H1 (cell line): ENCODE data around the gene TMEM178B. TPM values are rescaled to one million over a fixed set of nuclear protein-coding genes. Genes with fewer than 3 reads are reported as not detected.

Experiments used
- CTCF ChIA-PET: fragments of 300-600 bp; sonication (Branson Sonifier 250); formaldehyde crosslinking; loops from one replicate; lab custom pipeline; 2021; ENCODE audit not compliant: partially characterized antibody; lab: Charles Lee
- POLR2A ChIA-PET: fragments of 300-600 bp; sonication (Branson Sonifier 250); formaldehyde crosslinking; loops from one replicate; lab custom pipeline; 2021; ENCODE audit warnings: inconsistent platforms; ENCODE audit not compliant: partially characterized antibody; lab: Charles Lee
- DNase-seq, 2 experiments: peaks; one replicate each; pipeline versions ENCODE4 v3.0.0 to v3.0.0-alpha.2; 2010 to 2022; ENCODE audit warnings: low spot score in 2 of 2, low read depth in 1 of 2, mixed read lengths in 1 of 2
- FAIRE-seq: peaks from 2 replicates; lab custom pipeline; 2011; peaks lifted over from hg19 to GRCh38; lab: Jason Lieb, UNC
- H2AFZ ChIP-seq: 2 replicates; pipeline ENCODE4 v1.8.1; 2012; ENCODE audit warnings: low read length, inconsistent platforms
- H2AK5ac ChIP-seq: 2 replicates; pipeline ENCODE4 v1.6.1; 2013; ENCODE audit warnings: low read depth, low read length
- H2BK120ac ChIP-seq: replicated peaks from 2 replicates; pipeline ENCODE3; 2013; ENCODE audit warnings: low read depth, low read length, inconsistent platforms
- H2BK12ac ChIP-seq: 2 replicates; pipeline ENCODE4 v1.6.1; 2013; ENCODE audit warnings: low read depth, low read length
- H2BK15ac ChIP-seq: 2 replicates; pipeline ENCODE4 v1.6.1; 2013; ENCODE audit warnings: low read length
- H2BK20ac ChIP-seq: 2 replicates; pipeline ENCODE4 v1.6.1; 2013; ENCODE audit warnings: low read length
- H2BK5ac ChIP-seq: 2 replicates; pipeline ENCODE4 v1.6.1; 2013; ENCODE audit warnings: low read depth, low read length
- H3K14ac ChIP-seq: 2 replicates; pipeline ENCODE4 v1.6.1; 2013; ENCODE audit warnings: inconsistent platforms; ENCODE audit not compliant: insufficient read length
- H3K18ac ChIP-seq: 2 replicates; pipeline ENCODE4 v1.6.1; 2013; ENCODE audit warnings: low read length; ENCODE audit errors: extremely low read depth
- H3K23ac ChIP-seq: 2 replicates; pipeline ENCODE4 v1.6.1; 2013; ENCODE audit warnings: inconsistent platforms; ENCODE audit not compliant: insufficient read length
- H3K23me2 ChIP-seq: 2 replicates; pipeline ENCODE4 v1.6.1; 2013; ENCODE audit warnings: low read depth, low read length
- H3K27ac ChIP-seq: 2 replicates; pipeline ENCODE4 v1.6.1; 2011; ENCODE audit warnings: low read depth, low read length, inconsistent platforms
- H3K27me3 ChIP-seq, 4 experiments: replicated peaks in 1 of 4; 1 replicate in 1 of 4; 2 replicates in 3 of 4; pipeline versions ENCODE4 v1.6.1 to v1.8.1; 2011 to 2013; ENCODE audit warnings: low read length in 3 of 4, mild to moderate bottlenecking in 3 of 4, inconsistent platforms in 2 of 4, mixed read lengths in 2 of 4, moderate library complexity in 1 of 4; ENCODE audit not compliant: control insufficient read depth in 3 of 4, insufficient read depth in 3 of 4; ENCODE audit errors: extremely low read depth in 1 of 4
- H3K36me3 ChIP-seq, 4 experiments: 2 replicates each; pipeline versions ENCODE4 v1.6.1 to v1.8.1; 2011 to 2013; ENCODE audit warnings: mild to moderate bottlenecking in 4 of 4, low read length in 3 of 4, moderate library complexity in 2 of 4, control low read depth in 1 of 4, inconsistent platforms in 1 of 4; ENCODE audit not compliant: insufficient read depth in 4 of 4, control insufficient read depth in 2 of 4
- H3K4ac ChIP-seq: replicated peaks from 2 replicates; pipeline ENCODE3; 2013; ENCODE audit warnings: low read length, low read depth, mixed read lengths, inconsistent platforms; ENCODE audit not compliant: insufficient read length
- H3K4me1 ChIP-seq, 4 experiments: replicated peaks in 1 of 4; 1 replicate in 1 of 4; 2 replicates in 3 of 4; pipeline versions ENCODE4 v1.6.1 to v1.8.1; 2011 to 2013; ENCODE audit warnings: low read length in 3 of 4, inconsistent platforms in 2 of 4, mixed read lengths in 1 of 4; ENCODE audit not compliant: insufficient read depth in 4 of 4, control insufficient read depth in 3 of 4
- H3K4me2 ChIP-seq, 2 experiments: 2 replicates each; pipeline versions ENCODE4 v1.6.1 to v1.8.1; 2011 to 2013; ENCODE audit warnings: low read depth in 2 of 2, low read length in 2 of 2, control low read depth in 1 of 2, inconsistent platforms in 1 of 2, mild to moderate bottlenecking in 1 of 2; ENCODE audit not compliant: insufficient read depth in 1 of 2
- H3K4me3 ChIP-seq, 4 experiments: fragments of 200-600, 300-600 bp in 1 of 4; sonication (generic), shearing (Covaris generic), sonication (Bioruptor Twin) in 1 of 4; 2 replicates each; pipeline versions ENCODE4 v1.5.1 to v1.8.1; 2011 to 2016; ENCODE audit warnings: low read length in 4 of 4, low read depth in 3 of 4, control low read depth in 2 of 4, inconsistent platforms in 2 of 4, mild to moderate bottlenecking in 2 of 4, mixed read lengths in 1 of 4, moderate library complexity in 1 of 4; ENCODE audit not compliant: insufficient read depth in 2 of 4; ENCODE audit errors: extremely low read depth in 1 of 4
- H3K56ac ChIP-seq: replicated peaks from 2 replicates; pipeline ENCODE3; 2013; ENCODE audit warnings: low read depth, mild to moderate bottlenecking, mixed read lengths, low read length, inconsistent platforms; ENCODE audit not compliant: insufficient read length
- H3K79me1 ChIP-seq: 2 replicates; pipeline ENCODE4 v1.6.1; 2013; ENCODE audit warnings: low read depth, low read length, control low read depth
- H3K79me2 ChIP-seq, 2 experiments: 2 replicates each; pipeline versions ENCODE4 v1.6.1 to v1.8.1; 2012 to 2013; ENCODE audit warnings: low read length in 2 of 2, mild to moderate bottlenecking in 2 of 2, inconsistent platforms in 1 of 2; ENCODE audit not compliant: insufficient read depth in 2 of 2, control insufficient read depth in 1 of 2
- H3K9ac ChIP-seq, 4 experiments: replicated peaks in 1 of 4; 1 replicate in 1 of 4; 2 replicates in 3 of 4; pipeline versions ENCODE4 v1.6.1 to v1.8.1; 2011 to 2013; ENCODE audit warnings: low read depth in 3 of 4, low read length in 3 of 4, control low read depth in 2 of 4, mild to moderate bottlenecking in 2 of 4, moderate library complexity in 2 of 4, inconsistent platforms in 1 of 4; ENCODE audit errors: extremely low read depth in 1 of 4
- H3K9me3 ChIP-seq, 2 experiments: 2 replicates each; pipeline versions ENCODE4 v1.6.1 to v1.8.1; 2012 to 2013; ENCODE audit warnings: mild to moderate bottlenecking in 2 of 2, moderate library complexity in 2 of 2, control low read depth in 1 of 2, inconsistent platforms in 1 of 2, low read depth in 1 of 2, low read length in 1 of 2, mixed read lengths in 1 of 2; ENCODE audit not compliant: insufficient read depth in 2 of 2
- H4K20me1 ChIP-seq, 2 experiments: replicated peaks in 1 of 2; 2 replicates each; pipeline versions ENCODE3 to v1.8.1; 2011 to 2013; ENCODE audit warnings: inconsistent platforms in 2 of 2, low read length in 2 of 2, mild to moderate bottlenecking in 1 of 2; ENCODE audit not compliant: insufficient read depth in 2 of 2, control insufficient read depth in 1 of 2
- H4K5ac ChIP-seq: 2 replicates; pipeline ENCODE4 v1.6.1; 2013; ENCODE audit warnings: low read length, low read depth, mixed read lengths, inconsistent platforms; ENCODE audit not compliant: insufficient read length
- H4K8ac ChIP-seq: 2 replicates; pipeline ENCODE4 v1.8.0; 2013; ENCODE audit warnings: mild to moderate bottlenecking, moderate library complexity, low read length, inconsistent platforms; ENCODE audit not compliant: insufficient read depth; ENCODE audit errors: extremely low read depth
- H4K91ac ChIP-seq: replicated peaks from 2 replicates; pipeline ENCODE3; 2013; ENCODE audit warnings: low read length, mixed read lengths, inconsistent platforms; ENCODE audit not compliant: insufficient read length
- CTCF ChIP-seq, 3 experiments: IDR thresholded peaks; 1 replicate in 2 of 3; 2 replicates in 1 of 3; pipeline versions ENCODE4 v1.5.1 to v1.6.1; 2011; ENCODE audit warnings: low read length in 3 of 3, mild to moderate bottlenecking in 3 of 3, inconsistent platforms in 2 of 3, low read depth in 1 of 3, moderate library complexity in 1 of 3; ENCODE audit not compliant: insufficient read depth in 1 of 3; ENCODE audit errors: control extremely low read depth in 1 of 3
- FOSL1 ChIP-seq: IDR thresholded peaks from 2 replicates; pipeline ENCODE4 v1.6.1; 2011; ENCODE audit warnings: mild to moderate bottlenecking, low read depth, low read length, moderate library complexity; ENCODE audit not compliant: insufficient read depth
- MAX ChIP-seq: IDR thresholded peaks from 2 replicates; pipeline ENCODE4 v1.6.1; 2012; ENCODE audit warnings: inconsistent platforms
- POLR2A ChIP-seq, 2 experiments: IDR thresholded peaks; 1 replicate in 1 of 2; 2 replicates in 1 of 2; pipeline ENCODE4 v1.6.1; 2011; ENCODE audit warnings: low read depth in 2 of 2, low read length in 2 of 2, mild to moderate bottlenecking in 2 of 2; ENCODE audit errors: control extremely low read depth in 1 of 2
- RAD21 ChIP-seq, 2 experiments: IDR thresholded peaks in 1 of 2; conservative IDR thresholded peaks in 1 of 2; 2 replicates each; pipeline ENCODE4 v1.6.1; 2011; ENCODE audit warnings: low read depth in 2 of 2, low read length in 2 of 2, improper control_type of control experiment in 1 of 2, inconsistent platforms in 1 of 2, mild to moderate bottlenecking in 1 of 2, moderate library complexity in 1 of 2
- RBBP5 ChIP-seq: IDR thresholded peaks from 2 replicates; pipeline ENCODE4 v1.7.1; 2012; ENCODE audit warnings: low read depth, mild to moderate bottlenecking, inconsistent platforms, low read length, moderate library complexity, borderline replicate concordance
- RXRA ChIP-seq: IDR thresholded peaks from 2 replicates; pipeline ENCODE4 v1.6.1; 2011; ENCODE audit warnings: low read depth, mild to moderate bottlenecking, low read length, moderate library complexity; ENCODE audit not compliant: insufficient read depth
- SIRT6 ChIP-seq: IDR thresholded peaks from one replicate; pipeline ENCODE4 v1.7.1; 2012; ENCODE audit warnings: low read length, inconsistent platforms
- SP1 ChIP-seq: IDR thresholded peaks from 2 replicates; pipeline ENCODE4 v1.6.1; 2011; ENCODE audit warnings: low read depth, low read length
- TBP ChIP-seq: IDR thresholded peaks from 2 replicates; pipeline ENCODE4 v1.6.1; 2011; ENCODE audit warnings: low read depth, low read length, improper control_type of control experiment
- WGBS, 2 experiments: shearing (Covaris generic) in 1 of 2; methylation state at CpG; one replicate each; pipeline versions ENCODE4 v1.1.6 to v1.1.7; 2013 to 2015; ENCODE audit warnings: low lambda C conversion rate in 2 of 2, mixed read lengths in 2 of 2, inconsistent platforms in 1 of 2, low coverage in 1 of 2, missing lambda C conversion rate in 1 of 2; ENCODE audit not compliant: insufficient replicate concordance in 2 of 2, insufficient coverage in 1 of 2, insufficient read length in 1 of 2; ENCODE audit errors: extremely low coverage in 1 of 2, missing lambda C conversion rate in 1 of 2; 5-methylcytosine and 5-hydroxymethylcytosine counted together
- polyA plus RNA-seq, 7 experiments: library from polyadenylated mRNA; depleted of rRNA in 3 of 7; stranded (reverse) in 5 of 7; unstranded in 2 of 7; fragments of >200 nt in 5 of 7; fragments of 200-250 nt in 2 of 7; gene quantifications; 1 replicate in 5 of 7; 2 replicates in 1 of 7; 4 replicates in 1 of 7; pipeline versions ENCODE4 v1.2.1 to v1.2.3, GENCODE V29; 2011 to 2013; ENCODE audit warnings: missing spikeins in 2 of 7, mixed read lengths in 2 of 7
- total RNA-seq: library from RNA; stranded (reverse); fragmentation: NEBNext Ultra II Directional; extraction: Animal tissue kit (Norgen Biotek cat#: 25700); gene quantifications from 2 replicates; pipeline ENCODE4 v1.2.1, GENCODE V29; 2021

Gene TMEM178B
- total and polyA plus RNA-seq, 2 of the 8 experiments (the other 6 are each of a cell fraction or from before 2014, with no cell fraction given), result 5.3 to 18.1 TPM

GRCh38 chr7:141328290-141328689 lies 254.4 kb downstream of the TMEM178B start:
- H3K9ac ChIP-seq, result no peak overlapping the region
- no peak overlapping the region for H2BK12ac ChIP-seq
- DNase-seq, result no peak
- H3K79me2 ChIP-seq, result no peaks in the 10 kb centered on the region
- H3K79me1 ChIP-seq, result no peaks in the 10 kb centered on the region; the same call in 1 of the 2 replicates
- CTCF ChIA-PET, result interaction anchor here (0.7 to 1.7 kb wide), 10 partner anchors 9 to 323 kb away, joined by 3 to 6 read pairs (median 3); no protein-coding TSS in a partner anchor
- H2AK5ac ChIP-seq, result no peak overlapping the region
- TF ChIP-seq POLR2A (IDR thresholded peaks at IDR 0.05; ENCODE audit: control extremely low read depth in 1 of 2, low read depth in 2 of 2, low read length in 2 of 2), result no peak
- no peak for TF ChIP-seq RBBP5
- TF ChIP-seq FOSL1, result no peak
- no peak for TF ChIP-seq RXRA
- TF ChIP-seq MAX, result no peak
- TF ChIP-seq CTCF (IDR thresholded peaks at IDR 0.05; ENCODE audit: control extremely low read depth in 1 of 3, insufficient read depth in 1 of 3, low read depth in 1 of 3, low read length in 3 of 3), result peak in 1 of 3 experiments; percentile 13; a peak in 2 of 4 replicates
- TF ChIP-seq TBP, result no peak
- peak; percentile 34 to 47 for TF ChIP-seq RAD21 (IDR thresholded peaks at IDR 0.05 in 1 of 2, conservative IDR thresholded peaks at IDR 0.05 in 1 of 2; ENCODE audit: low read depth in 2 of 2, low read length in 2 of 2)
- no peak for TF ChIP-seq SIRT6
- no peak for TF ChIP-seq SP1
- no peak overlapping the region for H3K14ac ChIP-seq
- H3K27ac ChIP-seq, result no peak overlapping the region
- H2BK20ac ChIP-seq, result no peak overlapping the region
- H4K5ac ChIP-seq, result no peak overlapping the region
- H3K23me2 ChIP-seq, result no peaks in the 10 kb centered on the region; the same call in 1 of the 2 replicates
- H3K23ac ChIP-seq, result no peak overlapping the region
- H3K27me3 ChIP-seq, result no peaks in the 10 kb centered on the region
- POLR2A ChIA-PET, result no interaction called here
- no peak overlapping the region for H3K56ac ChIP-seq
- H3K9me3 ChIP-seq, result no peaks in the 10 kb centered on the region
- H4K8ac ChIP-seq, result no peak overlapping the region
- H4K20me1 ChIP-seq, result no peaks in the 10 kb centered on the region
- peaks cover 0 to 17% (median 5%) of the 10 kb centered on the region in 4 experiments; a peak in 4 of 7 replicates for H3K4me1 ChIP-seq
- H3K4me2 ChIP-seq, result no peak overlapping the region
- H3K4me3 ChIP-seq, result no peak overlapping the region
- H3K4ac ChIP-seq, result no peak overlapping the region
- no peak overlapping the region for H2BK15ac ChIP-seq
- H2BK5ac ChIP-seq, result no peak overlapping the region
- FAIRE-seq, result no peak
- H3K18ac ChIP-seq, result no peak overlapping the region
- no peak overlapping the region for H2AFZ ChIP-seq
- H4K91ac ChIP-seq, result no peak overlapping the region
- no peak overlapping the region for H2BK120ac ChIP-seq
- H3K36me3 ChIP-seq, result no peaks in the 10 kb centered on the region
- WGBS, 2 experiments, result 79% methylated on average over 2 of the region's 2 CpGs; no CpG with 5 or more reads in 1 of the 2 experiments
